ENCODE measurements around the gene ADGRD1. TPM values are rescaled to one million over a fixed set of nuclear protein-coding genes. Genes with fewer than 3 reads are reported as not detected.
A peak's percentile ranks its signal among the peaks of the same experiment; 100 is the strongest.

ADGRD1 gene
- total and polyA plus RNA-seq, 4 donors = 9.9 to 15.4 (median 12.7) TPM

DNA sequence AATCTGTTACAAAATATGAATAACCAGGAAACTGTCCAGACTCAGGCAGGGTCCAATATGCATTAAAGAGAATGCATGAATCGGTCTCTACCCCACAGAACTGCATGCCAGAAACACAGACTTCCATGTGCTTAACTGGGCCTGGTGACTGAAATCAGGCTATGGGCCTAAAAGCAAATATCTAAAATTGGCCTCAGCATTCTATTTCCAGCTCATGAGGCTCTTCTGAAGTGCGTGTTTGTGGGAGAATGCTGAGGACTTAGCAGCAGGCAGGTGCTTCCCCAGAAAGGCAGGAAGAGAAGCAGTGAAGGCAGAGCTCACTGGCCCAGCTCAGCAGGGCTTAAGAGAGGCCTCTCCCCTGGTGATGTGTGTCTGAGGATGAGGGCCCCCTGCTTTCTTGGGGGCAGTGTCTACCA is 48.5 kb downstream of the ADGRD1 start:
- 77% methylated on average over 2 of the region's 2 CpGs for WGBS (ENCODE audit: insufficient coverage)
- no peak overlapping the region for H3K27ac ChIP-seq (ENCODE audit: low read depth, low read length)

DNA sequence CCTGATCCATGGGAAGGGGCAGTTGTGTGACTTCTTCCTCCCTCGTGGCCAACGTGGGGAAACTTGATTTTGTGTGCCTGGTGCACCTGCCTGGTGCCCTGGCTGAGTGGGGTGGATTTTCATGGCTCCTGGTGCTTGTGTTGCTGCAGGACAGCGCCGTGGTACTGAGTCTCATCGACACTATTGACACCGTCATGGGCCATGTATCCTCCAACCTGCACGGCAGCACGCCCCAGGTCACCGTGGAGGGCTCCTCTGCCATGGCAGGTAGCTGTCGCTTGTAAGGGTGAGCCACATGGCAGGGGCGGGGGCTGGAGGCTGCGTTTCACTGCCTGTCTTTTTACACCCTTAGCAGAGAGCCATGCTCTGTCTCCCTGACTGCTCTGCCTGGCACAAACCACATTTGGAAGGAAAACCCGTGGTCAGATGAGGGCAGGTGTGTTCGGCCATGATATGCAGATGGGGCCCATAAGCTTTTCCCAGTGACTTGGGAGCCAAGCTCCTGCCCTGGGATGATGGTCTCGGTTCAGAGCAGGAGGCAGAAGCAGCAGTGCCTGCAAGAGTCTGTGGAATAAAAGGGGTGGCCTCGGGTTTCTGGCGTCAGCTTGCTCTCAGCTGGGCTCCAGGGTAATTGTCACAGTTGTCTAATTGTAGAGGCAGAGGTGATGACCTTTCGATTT is 49.5 kb downstream of the ADGRD1 start:
- WGBS (ENCODE audit: insufficient coverage) = 76% methylated on average over 18 of the region's 18 CpGs
- no peak for DNase-seq (ENCODE audit: low read depth in 4 of 6, low spot score in 6 of 6)
- Histone ChIP-seq H3K4me3 (ENCODE audit: low read depth, low read length) (no peak overlapping the region), H3K9me3 (ENCODE audit: control insufficient read depth, insufficient read depth, low read length) (no peaks in the 10 kb centered on the region), H3K4me1 (ENCODE audit: control insufficient read depth, insufficient read depth, low read length) (peaks cover 50% of the 10 kb centered on the region), H3K36me3 (ENCODE audit: control insufficient read depth, insufficient read depth, low read length) (peaks cover 2% of the 10 kb centered on the region), H3K27ac (ENCODE audit: low read depth, low read length) (no peak overlapping the region), H3K27me3 (ENCODE audit: control insufficient read depth, insufficient read depth, low read length) (peaks cover 7% of the 10 kb centered on the region)

More for the DNA sequence above, 48.5 kb downstream of the ADGRD1 start:
- Histone ChIP-seq H3K4me3 (ENCODE audit: low read depth, low read length) (no peak overlapping the region), H3K4me1 (ENCODE audit: control insufficient read depth, insufficient read depth, low read length) (peaks cover 41% of the 10 kb centered on the region), H3K36me3 (ENCODE audit: control insufficient read depth, insufficient read depth, low read length) (peaks cover 2% of the 10 kb centered on the region), H3K27me3 (ENCODE audit: control insufficient read depth, insufficient read depth, low read length) (peaks cover 7% of the 10 kb centered on the region), H3K9me3 (ENCODE audit: control insufficient read depth, insufficient read depth, low read length) (no peaks in the 10 kb centered on the region)
- peak in 2 of 6 donors; percentile 37 to 90 for DNase-seq (ENCODE audit: low read depth in 4 of 6, low spot score in 6 of 6)

DNA sequence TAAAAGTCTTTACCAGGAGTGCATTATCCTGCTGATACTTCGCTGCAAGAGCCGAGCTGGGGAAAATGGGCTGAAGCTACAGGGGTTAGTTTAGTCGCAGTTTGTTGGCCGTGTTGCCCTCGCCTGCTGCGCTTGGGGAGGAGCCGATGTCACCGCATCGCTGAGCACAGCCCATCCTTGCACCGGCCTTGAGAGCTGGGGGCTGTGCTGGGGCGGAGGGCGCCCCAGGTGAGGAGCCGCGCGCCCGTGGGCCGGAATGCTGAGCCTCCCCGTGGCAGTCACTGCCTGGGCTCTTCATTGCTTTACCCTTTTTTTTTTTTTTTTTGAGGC is 50.0 kb downstream of the ADGRD1 start:
- H3K27me3 ChIP-seq (ENCODE audit: control insufficient read depth, insufficient read depth, low read length) = peaks cover 7% of the 10 kb centered on the region
- no peak for DNase-seq (ENCODE audit: low read depth in 4 of 6, low spot score in 6 of 6)
- WGBS (ENCODE audit: insufficient coverage) = 35% methylated on average over 10 of the region's 18 CpGs
- peaks cover 2% of the 10 kb centered on the region for H3K36me3 ChIP-seq (ENCODE audit: control insufficient read depth, insufficient read depth, low read length)
- no peak overlapping the region for H3K4me3 ChIP-seq (ENCODE audit: low read depth, low read length)
- H3K4me1 ChIP-seq (ENCODE audit: control insufficient read depth, insufficient read depth, low read length) = peaks cover 55% of the 10 kb centered on the region
- no peaks in the 10 kb centered on the region for H3K9me3 ChIP-seq (ENCODE audit: control insufficient read depth, insufficient read depth, low read length)
- no peak overlapping the region for H3K27ac ChIP-seq (ENCODE audit: low read depth, low read length)

DNA sequence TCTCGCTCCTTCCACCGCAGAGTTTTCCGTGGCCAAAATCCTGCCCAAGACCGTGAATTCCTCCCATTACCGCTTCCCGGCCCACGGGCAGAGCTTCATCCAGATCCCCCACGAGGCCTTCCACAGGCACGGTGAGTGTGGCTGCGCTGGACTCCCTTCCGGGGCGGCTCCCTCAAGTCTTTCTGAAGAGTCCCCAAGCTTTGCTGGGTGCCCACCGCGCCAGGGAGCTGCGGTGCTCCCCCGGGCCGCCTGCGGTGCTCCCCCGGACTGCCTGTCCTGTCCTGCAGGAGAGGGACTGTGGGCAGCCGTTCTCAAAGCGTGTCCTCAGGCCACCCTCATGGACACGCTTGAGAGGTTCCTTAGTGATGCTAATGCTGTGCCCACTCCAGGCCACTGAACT is 50.5 kb downstream of the ADGRD1 start:
- Histone ChIP-seq H3K4me1 (ENCODE audit: control insufficient read depth, insufficient read depth, low read length) (peaks cover 58% of the 10 kb centered on the region), H3K9me3 (ENCODE audit: control insufficient read depth, insufficient read depth, low read length) (no peaks in the 10 kb centered on the region), H3K4me3 (ENCODE audit: low read depth, low read length) (no peak overlapping the region), H3K36me3 (ENCODE audit: control insufficient read depth, insufficient read depth, low read length) (peaks cover 2% of the 10 kb centered on the region), H3K27ac (ENCODE audit: low read depth, low read length) (no peak overlapping the region), H3K27me3 (ENCODE audit: control insufficient read depth, insufficient read depth, low read length) (peaks cover 7% of the 10 kb centered on the region)
- no peak for DNase-seq (ENCODE audit: low read depth in 4 of 6, low spot score in 6 of 6)
- WGBS (ENCODE audit: insufficient coverage) = 82% methylated on average over 22 of the region's 22 CpGs

DNA sequence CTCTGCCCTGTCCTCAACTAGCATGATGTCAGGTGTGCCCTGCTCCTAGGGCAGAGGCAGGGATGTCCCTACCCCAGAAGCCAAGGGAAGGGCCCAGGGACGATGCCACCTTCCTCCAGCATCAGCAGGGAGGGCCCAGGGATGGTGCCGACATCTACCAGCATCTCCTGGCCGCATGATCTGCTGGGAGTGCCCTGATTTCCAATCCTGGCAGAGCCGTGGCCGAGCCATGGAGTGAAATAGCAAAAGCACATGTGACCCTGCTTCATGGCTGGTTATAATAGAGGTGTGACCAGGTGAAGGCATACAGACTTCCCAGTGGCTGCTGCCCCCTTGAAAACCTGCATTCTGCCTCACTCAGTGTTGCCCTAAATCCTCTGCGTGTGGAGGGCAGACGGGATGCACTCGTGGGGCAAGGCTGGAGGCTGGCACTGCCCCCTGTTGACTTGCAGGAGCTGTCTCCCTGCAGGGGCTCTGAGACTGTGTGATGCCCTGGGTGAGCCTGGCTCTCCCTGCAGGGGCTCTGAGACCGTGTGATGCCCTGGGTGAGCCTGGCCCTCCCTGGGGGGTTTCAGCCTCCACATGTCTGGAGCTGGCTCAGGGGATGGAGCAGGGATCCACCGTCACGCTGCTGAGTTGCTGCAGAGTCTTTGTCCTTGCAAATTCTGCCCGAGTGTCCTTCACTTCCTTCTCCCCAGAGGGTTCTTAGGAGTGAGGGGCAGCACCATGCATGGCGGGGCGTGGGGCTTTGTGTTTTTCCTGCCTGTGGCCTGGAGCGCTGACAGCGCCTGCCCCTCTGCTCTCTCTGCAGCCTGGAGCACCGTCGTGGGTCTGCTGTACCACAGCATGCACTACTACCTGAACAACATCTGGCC is 51.7 kb downstream of the ADGRD1 start:
- Histone ChIP-seq H3K36me3 (ENCODE audit: control insufficient read depth, insufficient read depth, low read length) (peaks cover 2% of the 10 kb centered on the region), H3K27ac (ENCODE audit: low read depth, low read length) (no peak overlapping the region), H3K27me3 (ENCODE audit: control insufficient read depth, insufficient read depth, low read length) (peaks cover 7% of the 10 kb centered on the region), H3K4me3 (ENCODE audit: low read depth, low read length) (no peak overlapping the region), H3K4me1 (ENCODE audit: control insufficient read depth, insufficient read depth, low read length) (peaks cover 58% of the 10 kb centered on the region), H3K9me3 (ENCODE audit: control insufficient read depth, insufficient read depth, low read length) (no peaks in the 10 kb centered on the region)
- DNase-seq (ENCODE audit: low read depth in 4 of 6, low spot score in 6 of 6) = no peak
- WGBS (ENCODE audit: insufficient coverage) = 83% methylated on average over 18 of the region's 18 CpGs

DNA sequence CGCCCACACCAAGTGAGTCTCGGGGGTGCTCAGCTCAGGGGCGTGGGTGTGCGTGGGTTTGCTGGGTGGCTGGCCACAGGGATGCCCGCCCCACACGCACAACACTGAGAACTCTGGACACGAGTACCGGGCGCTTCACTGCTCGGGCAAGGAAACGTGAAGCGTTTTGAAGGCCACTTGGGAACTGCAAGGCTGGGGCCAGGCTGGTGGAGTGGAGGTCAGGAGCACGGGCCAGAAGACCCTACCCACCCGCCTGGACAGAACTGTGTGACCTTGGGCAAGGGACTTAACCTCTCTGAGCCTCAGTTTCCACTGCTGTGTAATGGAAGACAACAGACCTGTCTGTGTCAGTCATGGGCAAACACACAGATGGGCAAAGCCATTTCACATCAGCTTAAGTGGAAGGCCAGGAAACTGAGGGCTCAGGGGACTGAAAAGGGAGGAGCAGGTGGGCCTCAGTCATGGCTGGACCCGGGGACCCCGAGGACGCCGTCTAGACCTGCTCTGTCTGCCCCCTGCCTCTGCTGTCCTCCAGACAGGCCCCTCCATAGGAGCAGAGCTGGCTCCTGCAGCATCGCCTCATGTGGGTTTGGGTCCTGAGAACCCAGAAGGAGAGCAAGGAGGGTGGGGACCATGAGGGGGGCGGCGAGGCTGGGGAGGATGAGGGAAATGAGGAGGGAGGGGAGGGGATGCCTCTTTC is 52.5 kb downstream of the ADGRD1 start:
- no peak overlapping the region for H3K27ac ChIP-seq (ENCODE audit: low read depth, low read length)
- H3K36me3 ChIP-seq (ENCODE audit: control insufficient read depth, insufficient read depth, low read length) = peaks cover 2% of the 10 kb centered on the region
- no peak overlapping the region for H3K4me3 ChIP-seq (ENCODE audit: low read depth, low read length)
- no peak for DNase-seq (ENCODE audit: low read depth in 4 of 6, low spot score in 6 of 6)
- WGBS (ENCODE audit: insufficient coverage) = 94% methylated on average over 19 of the region's 21 CpGs
- H3K4me1 ChIP-seq (ENCODE audit: control insufficient read depth, insufficient read depth, low read length) = peaks cover 58% of the 10 kb centered on the region
- H3K9me3 ChIP-seq (ENCODE audit: control insufficient read depth, insufficient read depth, low read length) = no peaks in the 10 kb centered on the region
- peaks cover 7% of the 10 kb centered on the region for H3K27me3 ChIP-seq (ENCODE audit: control insufficient read depth, insufficient read depth, low read length)

DNA sequence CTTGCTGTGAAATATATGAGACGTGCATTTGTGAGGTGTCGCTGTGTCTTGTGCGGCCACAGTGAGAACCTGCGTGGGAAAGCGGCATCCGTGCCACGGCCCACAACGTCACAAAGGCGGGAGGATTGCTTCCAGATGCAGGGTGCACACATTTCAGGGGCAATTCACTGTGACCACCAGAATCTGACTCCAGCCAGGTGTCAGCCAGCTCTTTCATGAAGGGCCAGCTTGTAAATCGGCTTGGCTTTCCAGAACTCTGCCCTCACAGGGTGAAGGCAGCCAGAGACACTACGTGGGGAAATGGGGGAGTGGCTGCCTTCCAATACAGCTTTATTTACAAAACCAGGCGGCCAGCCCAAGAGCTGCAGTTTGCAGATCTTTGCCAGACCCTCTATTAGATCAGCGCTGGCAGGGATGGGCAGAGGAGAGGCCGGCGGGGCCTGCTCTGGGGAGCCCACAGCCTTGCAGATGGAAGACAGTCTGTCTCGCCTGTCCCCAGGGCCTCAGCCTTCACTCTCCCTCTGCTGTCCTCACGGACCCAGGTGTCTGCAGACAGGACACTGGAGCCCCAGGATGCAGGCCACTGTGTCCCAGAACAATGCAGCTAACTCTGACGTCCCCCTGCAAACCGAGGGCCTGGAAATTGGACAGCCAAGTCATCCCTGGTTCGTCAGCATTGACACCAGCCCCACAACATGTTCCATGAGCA is 53.5 kb downstream of the ADGRD1 start:
- Histone ChIP-seq H3K4me3 (ENCODE audit: low read depth, low read length) (no peak overlapping the region), H3K4me1 (ENCODE audit: control insufficient read depth, insufficient read depth, low read length) (peaks cover 58% of the 10 kb centered on the region), H3K9me3 (ENCODE audit: control insufficient read depth, insufficient read depth, low read length) (no peaks in the 10 kb centered on the region), H3K27me3 (ENCODE audit: control insufficient read depth, insufficient read depth, low read length) (peaks cover 7% of the 10 kb centered on the region), H3K27ac (ENCODE audit: low read depth, low read length) (peak overlapping the region; percentile 36), H3K36me3 (ENCODE audit: control insufficient read depth, insufficient read depth, low read length) (peaks cover 2% of the 10 kb centered on the region)
- peak in 5 of 6 donors; percentile 64 to 90 (median 77) for DNase-seq (ENCODE audit: low read depth in 4 of 6, low spot score in 6 of 6)
- WGBS (ENCODE audit: insufficient coverage) = 30% methylated on average over 17 of the region's 20 CpGs

DNA sequence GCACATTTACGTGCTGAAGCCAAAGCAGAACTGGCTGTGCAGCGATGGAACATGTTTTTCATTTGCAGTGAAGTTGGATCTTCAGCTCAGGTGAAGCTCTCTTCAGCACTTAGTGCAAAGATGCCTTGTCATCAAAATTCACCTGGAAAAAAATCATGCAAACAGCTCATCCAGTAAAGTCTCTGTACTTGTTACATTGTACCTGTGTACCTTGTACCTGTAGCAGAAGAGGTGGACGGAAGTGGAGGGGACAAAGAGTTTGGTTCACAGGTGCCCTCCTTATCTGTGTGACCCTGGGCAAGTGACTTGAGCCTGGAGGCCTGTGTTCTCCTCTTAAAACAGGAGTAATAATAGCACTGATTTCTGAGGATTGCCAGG is 54.0 kb downstream of the ADGRD1 start:
- no peak overlapping the region for H3K27ac ChIP-seq (ENCODE audit: low read depth, low read length)
- H3K4me3 ChIP-seq (ENCODE audit: low read depth, low read length) = no peak overlapping the region
- H3K36me3 ChIP-seq (ENCODE audit: control insufficient read depth, insufficient read depth, low read length) = peaks cover 2% of the 10 kb centered on the region
- peaks cover 55% of the 10 kb centered on the region for H3K4me1 ChIP-seq (ENCODE audit: control insufficient read depth, insufficient read depth, low read length)
- DNase-seq (ENCODE audit: low read depth in 4 of 6, low spot score in 6 of 6) = no peak
- 67% methylated on average over 3 of the region's 3 CpGs for whole genome bisulfite sequencing (ENCODE audit: insufficient coverage)
- H3K27me3 ChIP-seq (ENCODE audit: control insufficient read depth, insufficient read depth, low read length) = peaks cover 7% of the 10 kb centered on the region
- no peaks in the 10 kb centered on the region for H3K9me3 ChIP-seq (ENCODE audit: control insufficient read depth, insufficient read depth, low read length)
